CD4-positive, alpha-beta memory T cell (primary cell): ENCODE results near the gene MYH10. TPM values are rescaled to one million over a fixed set of nuclear protein-coding genes. Genes with fewer than 3 reads are reported as not detected.

Source experiments
- CTCF ChIA-PET: fragments of 350-600 bp; sonication (Branson Sonifier 250); formaldehyde crosslinking; loops from one replicate; lab custom pipeline; 2021; ENCODE audit warnings: inconsistent platforms; ENCODE audit not compliant: partially characterized antibody; lab: Charles Lee
- POLR2A ChIA-PET: fragments of 350-600 bp; sonication (Branson Sonifier 250); formaldehyde crosslinking; loops from one replicate; lab custom pipeline; 2021; ENCODE audit not compliant: partially characterized antibody; lab: Charles Lee
- DNase-seq, 5 donors: peaks; one replicate each; pipeline versions ENCODE4 v3.0.0 to v3.0.0-alpha.2; 2020 to 2022; ENCODE audit warnings: mixed read lengths in 1 of 5
- H3K27ac ChIP-seq: one replicate; pipeline ENCODE4 v1.7.0; 2013; ENCODE audit warnings: low read depth, low read length
- H3K27me3 ChIP-seq: 2 replicates; pipeline ENCODE4 v1.7.0; 2013; ENCODE audit warnings: mild to moderate bottlenecking, low read length, moderate library complexity; ENCODE audit not compliant: insufficient read depth
- H3K36me3 ChIP-seq: 2 replicates; pipeline ENCODE4 v1.7.0; 2013; ENCODE audit warnings: mild to moderate bottlenecking, low read length, moderate library complexity; ENCODE audit not compliant: insufficient read depth
- H3K4me1 ChIP-seq: 2 replicates; pipeline ENCODE4 v1.7.0; 2013; ENCODE audit warnings: mild to moderate bottlenecking, low read length, moderate library complexity; ENCODE audit not compliant: insufficient read depth
- H3K4me3 ChIP-seq, 2 donors: one replicate each; pipeline ENCODE4 v1.7.0; 2013; ENCODE audit warnings: low read length in 2 of 2, mild to moderate bottlenecking in 1 of 2
- H3K9me3 ChIP-seq, 2 donors: one replicate each; pipeline ENCODE4 v1.7.0; 2013; ENCODE audit warnings: low read length in 2 of 2, control low read depth in 1 of 2; ENCODE audit not compliant: control insufficient read depth in 1 of 2
- H3K27ac Mint-ChIP-seq, 7 donors: one replicate each; pipeline ENCODE4 v1.8.0; 2020 to 2021; ENCODE audit warnings: mixed read lengths in 7 of 7, mild to moderate bottlenecking in 6 of 7, inconsistent platforms in 3 of 7, moderate library complexity in 3 of 7
- H3K27me3 Mint-ChIP-seq, 2 donors: one replicate each; pipeline ENCODE4 v1.8.0; 2020 to 2021; ENCODE audit warnings: mixed read lengths in 2 of 2
- H3K36me3 Mint-ChIP-seq, 2 donors: one replicate each; pipeline ENCODE4 v1.8.0; 2020 to 2021; ENCODE audit warnings: mixed read lengths in 2 of 2, inconsistent platforms in 1 of 2, mild to moderate bottlenecking in 1 of 2
- H3K4me1 Mint-ChIP-seq, 4 donors: one replicate each; pipeline ENCODE4 v1.8.0; 2020 to 2021; ENCODE audit warnings: mixed read lengths in 4 of 4, mild to moderate bottlenecking in 1 of 4
- H3K4me3 Mint-ChIP-seq, 8 donors: one replicate each; pipeline ENCODE4 v1.8.0; 2020 to 2021; ENCODE audit warnings: mixed read lengths in 8 of 8, mild to moderate bottlenecking in 7 of 8, moderate library complexity in 6 of 8, inconsistent platforms in 3 of 8
- H3K9me3 Mint-ChIP-seq, 8 donors: one replicate each; pipeline ENCODE4 v1.8.0; 2020 to 2021; ENCODE audit warnings: mixed read lengths in 8 of 8, mild to moderate bottlenecking in 5 of 8, inconsistent platforms in 3 of 8, moderate library complexity in 1 of 8
- intact Hi-C: fragments of 100-400 bp; cut with micrococcal nuclease; formaldehyde crosslinking; loops from one replicate; pipeline ENCODE4 v1.15.1; 2023
- polyA plus RNA-seq, 2 donors: library from polyadenylated mRNA; unstranded; fragments of 300-500 nt; fragmentation: Illumina TruSeq; gene quantifications; one replicate each; pipeline ENCODE4 v1.2.3, GENCODE V29; 2021
- total RNA-seq, 2 experiments: library from RNA; stranded (reverse); gene quantifications; one replicate each; pipeline ENCODE4 v1.2.3, GENCODE V29; 2021

The MYH10 gene
- total and polyA plus RNA-seq, 4 experiments from 2014 or later: 1.9 to 2.8 (median 2.1) TPM

DNA sequence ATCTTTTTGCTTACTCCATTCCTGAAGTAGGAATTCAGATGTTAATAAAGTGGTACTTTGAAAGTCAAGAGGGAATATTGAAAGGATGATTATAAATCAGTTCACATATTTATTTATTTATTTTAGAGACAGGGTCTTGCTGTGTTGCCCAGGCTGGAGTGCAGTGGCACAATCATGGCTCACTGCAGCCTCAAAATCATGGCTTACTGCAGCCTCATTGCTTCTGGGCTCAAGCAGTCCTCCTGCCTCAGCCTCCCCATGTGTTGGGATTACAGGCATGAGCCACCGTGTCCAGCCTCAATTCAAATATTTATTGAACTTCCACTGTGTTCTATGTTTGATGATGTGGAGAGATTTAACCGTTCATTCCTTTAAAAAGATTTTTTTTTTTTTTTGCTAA, 188.2 kb downstream of the MYH10 start:
- ChIA-PET CTCF (no interaction called here), POLR2A (no interaction called here)
- peaks cover 58% of the 10 kb centered on the region for H3K4me1 ChIP-seq
- Mint-ChIP-seq H3K27me3 (no peaks in the 10 kb centered on the region), H3K4me1 (peaks cover 42 to 86% (median 59%) of the 10 kb centered on the region in 4 donors), H3K27ac (peak overlapping the region in 1 of 7 donors; percentile 51), H3K4me3 (peak overlapping the region in 3 of 8 donors; percentile 41 to 49 (median 45)), H3K9me3 (no peaks in the 10 kb centered on the region), H3K36me3 (peaks cover 35 to 68% of the 10 kb centered on the region in 2 donors)
- H3K36me3 ChIP-seq: peaks cover 29% of the 10 kb centered on the region
- H3K9me3 ChIP-seq: no peaks in the 10 kb centered on the region
- H3K27ac ChIP-seq: no peak overlapping the region
- H3K27me3 ChIP-seq: no peaks in the 10 kb centered on the region
- DNase-seq: no peak
- no peak overlapping the region for H3K4me3 ChIP-seq
- intact Hi-C loops: no loop called here

DNA sequence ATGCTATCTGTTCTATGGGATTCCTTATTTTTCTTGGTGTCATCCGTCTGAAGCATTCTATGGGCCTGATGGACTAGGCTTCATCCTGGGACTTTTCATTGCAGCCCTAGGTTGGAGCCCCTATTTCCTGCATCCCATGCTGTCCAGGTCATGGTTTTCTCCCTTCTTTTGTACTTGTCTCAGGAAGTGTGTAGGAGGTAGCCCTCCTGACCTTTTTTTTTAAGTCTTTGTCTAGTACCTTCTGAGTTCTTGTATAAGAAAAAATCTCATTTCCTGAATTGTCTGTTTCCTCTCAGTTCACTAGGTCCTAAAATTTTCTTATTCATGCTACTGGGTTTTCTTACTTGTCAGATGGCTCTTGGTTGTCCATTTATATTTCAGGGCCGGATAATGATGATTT, 188.8 kb downstream of the MYH10 start:
- POLR2A ChIA-PET: no interaction called here
- H3K9me3 Mint-ChIP-seq: no peaks in the 10 kb centered on the region
- DNase-seq: no peak
- Histone ChIP-seq H3K36me3 (peaks cover 25% of the 10 kb centered on the region), H3K9me3 (no peaks in the 10 kb centered on the region), H3K27ac (no peak overlapping the region), H3K4me1 (peaks cover 64% of the 10 kb centered on the region), H3K4me3 (no peak overlapping the region), H3K27me3 (no peaks in the 10 kb centered on the region)
- H3K36me3 Mint-ChIP-seq: peaks cover 29 to 65% of the 10 kb centered on the region in 2 donors
- H3K27ac Mint-ChIP-seq: peak overlapping the region in 6 of 7 donors; percentile 17 to 73 (median 50)
- H3K27me3 Mint-ChIP-seq: no peaks in the 10 kb centered on the region
- intact Hi-C loops: no loop called here
- H3K4me3 Mint-ChIP-seq: peak overlapping the region in 4 of 8 donors; percentile 12 to 49 (median 30)
- peaks cover 44 to 87% (median 63%) of the 10 kb centered on the region in 4 donors for H3K4me1 Mint-ChIP-seq
- CTCF ChIA-PET: no interaction called here

DNA sequence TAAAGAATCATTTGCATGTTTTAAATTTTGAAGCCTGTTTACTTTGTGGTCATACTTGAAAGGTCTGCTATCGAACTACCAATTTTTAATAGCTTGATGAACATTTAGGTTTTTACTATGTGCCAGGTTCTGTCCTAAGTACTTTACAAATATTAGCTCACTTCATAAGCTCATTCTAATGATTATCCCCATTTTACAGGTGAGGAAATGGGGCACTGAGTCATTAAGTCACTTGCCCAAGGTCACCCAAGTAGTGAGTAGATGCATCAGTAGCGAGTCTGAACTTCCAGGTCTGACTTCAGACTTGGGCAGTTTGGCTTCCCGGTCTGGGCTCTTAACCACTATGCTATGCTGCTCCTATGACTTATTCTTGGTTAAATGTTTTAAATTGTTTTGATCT, 190.8 kb downstream of the MYH10 start:
- no peak for DNase-seq
- H3K9me3 Mint-ChIP-seq: no peaks in the 10 kb centered on the region
- peaks cover 14 to 54% of the 10 kb centered on the region in 2 donors for H3K36me3 Mint-ChIP-seq
- Histone ChIP-seq H3K4me1 (peaks cover 70% of the 10 kb centered on the region), H3K36me3 (peaks cover 8% of the 10 kb centered on the region), H3K9me3 (no peaks in the 10 kb centered on the region), H3K27ac (no peak overlapping the region), H3K27me3 (no peaks in the 10 kb centered on the region), H3K4me3 (no peak overlapping the region)
- H3K4me1 Mint-ChIP-seq: peaks cover 45 to 87% (median 66%) of the 10 kb centered on the region in 4 donors
- peak overlapping the region in 3 of 7 donors; percentile 16 to 62 (median 61) for H3K27ac Mint-ChIP-seq
- H3K4me3 Mint-ChIP-seq: peak overlapping the region in 3 of 8 donors; percentile 2 to 34 (median 17)
- no peaks in the 10 kb centered on the region for H3K27me3 Mint-ChIP-seq
- CTCF ChIA-PET: interaction anchor here (1.3 kb wide), 1 partner anchor 56 kb away, joined by 5 read pairs; no protein-coding TSS in a partner anchor
- POLR2A ChIA-PET: no interaction called here
- intact Hi-C loops: loop anchor here (5.0 to 10.0 kb wide), 2 partner anchors 192 to 195 kb away; partner anchors contain the start of genes CTC1, MYH10 and PFAS

DNA sequence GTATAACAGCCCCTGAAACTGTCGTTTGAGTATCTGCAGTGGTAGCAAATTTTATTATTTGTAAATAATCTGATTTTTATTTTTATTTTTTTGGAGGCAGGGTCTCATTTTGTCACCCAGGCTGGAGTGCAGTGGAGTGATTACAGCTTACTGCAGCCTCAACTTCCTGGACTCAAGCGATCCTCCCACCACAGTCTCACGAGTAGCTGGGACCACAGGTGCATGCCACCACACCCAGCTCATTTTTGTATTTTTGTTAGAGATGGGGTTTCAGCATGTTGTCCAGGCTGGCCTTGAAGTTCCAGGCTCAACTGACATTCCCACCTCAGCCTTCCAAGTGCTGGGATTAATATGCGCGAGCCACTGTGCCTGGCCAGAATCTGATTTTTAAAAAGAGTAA, 192.1 kb downstream of the MYH10 start:
- peak overlapping the region in 4 of 8 donors; percentile 12 to 44 (median 38) for H3K4me3 Mint-ChIP-seq
- peaks cover 6 to 42% of the 10 kb centered on the region in 2 donors for H3K36me3 Mint-ChIP-seq
- CTCF ChIA-PET: interaction anchor here (0.7 to 0.8 kb wide), 2 partner anchors 55 to 307 kb away, joined by 3 to 4 read pairs; no protein-coding TSS in a partner anchor
- Histone ChIP-seq H3K4me1 (peaks cover 65% of the 10 kb centered on the region), H3K36me3 (peaks cover 5% of the 10 kb centered on the region), H3K4me3 (no peak overlapping the region), H3K27ac (no peak overlapping the region), H3K9me3 (no peaks in the 10 kb centered on the region), H3K27me3 (no peaks in the 10 kb centered on the region)
- H3K4me1 Mint-ChIP-seq: peaks cover 38 to 75% (median 56%) of the 10 kb centered on the region in 4 donors
- H3K9me3 Mint-ChIP-seq: no peaks in the 10 kb centered on the region
- peak in 2 of 5 donors; percentile 35 to 42 for DNase-seq
- H3K27me3 Mint-ChIP-seq: no peaks in the 10 kb centered on the region
- H3K27ac Mint-ChIP-seq: peak overlapping the region in 6 of 7 donors; percentile 29 to 78 (median 68)
- intact Hi-C loops: loop anchor here (5.0 to 10.0 kb wide), 2 partner anchors 191 to 196 kb away; partner anchors contain the start of genes CTC1, MYH10 and PFAS
- POLR2A ChIA-PET: no interaction called here

DNA sequence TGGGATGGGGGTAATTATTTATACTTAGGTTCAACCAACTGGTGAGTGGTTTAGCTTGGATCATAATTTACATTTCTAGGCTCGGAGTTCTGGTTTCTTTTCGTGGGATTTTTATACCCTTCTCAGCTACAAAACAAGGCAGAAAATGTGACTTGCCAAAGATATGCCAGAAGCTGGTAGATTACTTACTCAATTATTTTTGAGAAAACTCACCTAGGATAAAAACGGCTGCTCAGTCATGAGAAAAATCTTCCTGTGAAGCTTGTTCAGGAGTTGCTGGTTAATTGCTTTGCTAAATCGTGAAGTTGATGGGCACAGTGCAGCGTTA, 193.7 kb downstream of the MYH10 start:
- Mint-ChIP-seq H3K27ac (peak overlapping the region; percentile 96 to 100 (median 99)), H3K9me3 (no peaks in the 10 kb centered on the region), H3K4me1 (peaks cover 29 to 62% (median 43%) of the 10 kb centered on the region in 4 donors), H3K4me3 (peak overlapping the region; percentile 94 to 99 (median 98)), H3K36me3 (peaks cover 6 to 36% of the 10 kb centered on the region in 2 donors), H3K27me3 (no peaks in the 10 kb centered on the region)
- intact Hi-C loops: loop anchor here (5.0 to 10.0 kb wide), 2 partner anchors 190 to 198 kb away; partner anchors contain the start of genes CTC1, MYH10 and PFAS
- POLR2A ChIA-PET: interaction anchor here (0.6 to 1.5 kb wide), 7 partner anchors 12 to 751 kb away, joined by 3 to 6 read pairs (median 4); partner anchors contain the start of gene PIK3R5
- H3K27me3 ChIP-seq: no peaks in the 10 kb centered on the region
- peak overlapping the region; percentile 87 to 95 for H3K4me3 ChIP-seq
- no peak for DNase-seq
- H3K4me1 ChIP-seq: peaks cover 53% of the 10 kb centered on the region
- CTCF ChIA-PET: interaction anchor here (0.6 to 2.2 kb wide), 5 partner anchors 13 to 309 kb away, joined by 3 to 18 read pairs (median 6); no protein-coding TSS in a partner anchor
- no peaks in the 10 kb centered on the region for H3K9me3 ChIP-seq
- H3K36me3 ChIP-seq: peaks cover 5% of the 10 kb centered on the region
- H3K27ac ChIP-seq: peak overlapping the region; percentile 100

DNA sequence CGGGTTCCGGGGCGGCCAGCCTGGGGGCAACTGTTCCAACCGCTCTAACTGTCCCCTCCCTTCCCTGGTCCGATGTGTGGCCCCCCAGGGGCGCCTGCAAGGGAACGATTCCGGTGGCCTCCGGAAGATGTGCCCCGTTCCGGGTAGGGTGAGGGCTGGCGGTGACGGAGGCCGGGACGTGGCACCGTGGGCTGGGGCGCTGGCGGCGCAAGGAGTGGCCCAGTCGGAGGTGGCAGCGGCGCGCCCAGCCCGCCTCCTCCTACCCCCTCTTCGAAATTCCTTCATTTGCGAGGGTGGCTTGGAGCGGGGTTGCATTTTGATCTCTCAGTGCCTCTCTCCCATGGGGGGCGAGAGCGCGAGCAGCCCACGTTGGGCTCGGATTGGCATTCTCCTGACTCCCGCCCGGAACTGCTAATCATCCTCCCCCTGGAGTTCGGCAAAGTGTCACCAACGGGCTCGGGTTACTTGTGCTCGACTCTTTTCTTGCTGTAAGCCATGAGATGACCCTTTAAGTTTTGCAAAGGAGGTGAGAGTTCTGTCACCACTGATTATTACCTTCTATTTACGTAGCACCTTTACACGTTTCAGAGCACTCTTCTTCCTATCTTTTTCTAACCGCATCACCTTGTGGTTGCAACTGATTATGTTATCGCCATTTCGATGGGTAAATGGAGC, 194.2 kb downstream of the MYH10 start:
- ChIA-PET CTCF (interaction anchor here (1.3 to 2.2 kb wide), 5 partner anchors 13 to 310 kb away, joined by 4 to 18 read pairs (median 6); no protein-coding TSS in a partner anchor), POLR2A (interaction anchor here (0.5 to 1.6 kb wide), 22 partner anchors 13 to 1401 kb away, joined by 3 to 11 read pairs (median 4); partner anchors contain the start of genes KRABD2, MYH10, PIK3R5 and SLC16A13)
- intact Hi-C loops: loop anchor here (5.0 to 10.0 kb wide), 2 partner anchors 189 to 198 kb away; partner anchors contain the start of genes CTC1, MYH10 and PFAS
- Mint-ChIP-seq H3K4me3 (peak overlapping the region; percentile 94 to 99 (median 98)), H3K4me1 (peaks cover 25 to 57% (median 38%) of the 10 kb centered on the region in 4 donors), H3K27ac (peak overlapping the region; percentile 96 to 100 (median 99)), H3K9me3 (no peaks in the 10 kb centered on the region), H3K27me3 (no peaks in the 10 kb centered on the region), H3K36me3 (peaks cover 6 to 33% of the 10 kb centered on the region in 2 donors)
- Histone ChIP-seq H3K27me3 (no peaks in the 10 kb centered on the region), H3K4me3 (peak overlapping the region; percentile 87 to 95), H3K4me1 (peaks cover 48% of the 10 kb centered on the region), H3K36me3 (peaks cover 5% of the 10 kb centered on the region), H3K9me3 (no peaks in the 10 kb centered on the region), H3K27ac (peak overlapping the region; percentile 100)
- peak in 4 of 5 donors; percentile 62 to 74 (median 70) for DNase-seq
